Peyer's patch (tissue), 4 donors: ENCODE data around the gene TTLL4. TPM values are rescaled to one million over a fixed set of nuclear protein-coding genes. Genes with fewer than 3 reads are reported as not detected.

ENCODE experiments used
- DNase-seq, 3 donors: peaks; one replicate each; pipeline ENCODE4 v3.0.0-alpha.2; 2017 to 2019
- H3K27ac ChIP-seq, 4 donors: fragments of 200-600 bp; sonication (generic); one replicate each; pipeline ENCODE4 v1.5.1; 2016 to 2019
- H3K27me3 ChIP-seq, 2 donors: fragments of 200-600 bp; sonication (generic); one replicate each; pipeline ENCODE4 v1.5.1; 2019
- H3K36me3 ChIP-seq, 3 donors: fragments of 200-600 bp; sonication (generic); one replicate each; pipeline ENCODE4 v1.5.1; 2016 to 2019
- H3K4me1 ChIP-seq, 4 donors: fragments of 200-600 bp; sonication (generic); one replicate each; pipeline ENCODE4 v1.5.1; 2016 to 2019
- H3K4me3 ChIP-seq, 4 donors: fragments of 200-600 bp; sonication (generic); 1 replicate in 3 of 4; 2 replicates in 1 of 4; pipeline ENCODE4 v1.5.1; 2016 to 2019; ENCODE audit warnings: mild to moderate bottlenecking in 1 of 4
- H3K9me3 ChIP-seq, 4 donors: fragments of 200-600 bp; sonication (generic); one replicate each; pipeline ENCODE4 v1.5.1; 2016 to 2019; ENCODE audit warnings: mild to moderate bottlenecking in 1 of 4
- CTCF ChIP-seq, 6 experiments: fragments of 450-650 bp in 4 of 6; fragments of 200-600 bp in 2 of 6; sonication (generic) in 1 of 6; IDR thresholded peaks; one replicate each; pipeline ENCODE4 v1.5.1; 2017 to 2019; ENCODE audit warnings: antibody characterized with exemption in 6 of 6, mild to moderate bottlenecking in 3 of 6, moderate library complexity in 1 of 6
- POLR2A ChIP-seq, 2 donors: fragments of 450-650 bp; IDR thresholded peaks; one replicate each; pipeline ENCODE4 v1.5.1; 2017; ENCODE audit warnings: antibody characterized with exemption in 2 of 2, mild to moderate bottlenecking in 2 of 2, moderate library complexity in 2 of 2
- total RNA-seq, 4 donors: library from RNA; depleted of rRNA; stranded (reverse); fragments of >200 nt; gene quantifications; one replicate each; pipeline ENCODE4 v1.1.0, GENCODE V29; 2016

Gene TTLL4
- total RNA-seq, 4 donors from 2014 or later: 14.9 to 48.4 (median 45.1) TPM

- H3K9me3 ChIP-seq: no peaks in the 10 kb centered on the region
- no peak overlapping the region for H3K4me3 ChIP-seq
- no peaks in the 10 kb centered on the region for H3K4me1 ChIP-seq
- H3K36me3 ChIP-seq: peaks cover 0 to 30% (median 0%) of the 10 kb centered on the region in 3 donors
- TF ChIP-seq POLR2A (IDR thresholded peaks at IDR 0.05) (no peak), CTCF (IDR thresholded peaks at IDR 0.05) (no peak)
- DNase-seq: no peak
- H3K27me3 ChIP-seq: no peaks in the 10 kb centered on the region
- H3K27ac ChIP-seq: no peak overlapping the region
These were observed 19.4 kb upstream of the TTLL4 start for GRCh38 chr2:218691234-218691633.

- no peaks in the 10 kb centered on the region for H3K27me3 ChIP-seq
- peaks cover 0 to 35% (median 0%) of the 10 kb centered on the region in 3 donors for H3K36me3 ChIP-seq
- H3K27ac ChIP-seq: no peak overlapping the region
- H3K9me3 ChIP-seq: no peaks in the 10 kb centered on the region
- H3K4me1 ChIP-seq: no peaks in the 10 kb centered on the region
- no peak for DNase-seq
- no peak overlapping the region for H3K4me3 ChIP-seq
- no peak for TF ChIP-seq CTCF (IDR thresholded peaks at IDR 0.05)
- TF ChIP-seq POLR2A (IDR thresholded peaks at IDR 0.05): no peak
These were observed 16.1 kb upstream of the TTLL4 start for GRCh38 chr2:218694405-218695145.

- TF ChIP-seq CTCF (IDR thresholded peaks at IDR 0.05) (no peak), POLR2A (IDR thresholded peaks at IDR 0.05) (no peak)
- Histone ChIP-seq H3K36me3 (peaks cover 0 to 14% (median 0%) of the 10 kb centered on the region in 3 donors), H3K4me3 (no peak overlapping the region), H3K27ac (no peak overlapping the region), H3K9me3 (no peaks in the 10 kb centered on the region), H3K27me3 (no peaks in the 10 kb centered on the region), H3K4me1 (no peaks in the 10 kb centered on the region)
- no peak for DNase-seq
These were observed 11.8 kb upstream of the TTLL4 start for GRCh38 chr2:218698885-218699284.

- no peaks in the 10 kb centered on the region for H3K9me3 ChIP-seq
- H3K36me3 ChIP-seq: peaks cover 0 to 12% (median 0%) of the 10 kb centered on the region in 3 donors
- H3K4me1 ChIP-seq: no peaks in the 10 kb centered on the region
- TF ChIP-seq CTCF (IDR thresholded peaks at IDR 0.05): no peak
- TF ChIP-seq POLR2A (IDR thresholded peaks at IDR 0.05): no peak
- DNase-seq: no peak
- H3K27ac ChIP-seq: no peak overlapping the region
- H3K4me3 ChIP-seq: no peak overlapping the region
- no peaks in the 10 kb centered on the region for H3K27me3 ChIP-seq
These were observed 8.8 kb upstream of the TTLL4 start for GRCh38 chr2:218701806-218702205.

GRCh38 chr2:218703341-218703740 lies 7.3 kb upstream of the TTLL4 start:
- H3K4me1 ChIP-seq: no peaks in the 10 kb centered on the region
- no peak for DNase-seq
- no peaks in the 10 kb centered on the region for H3K9me3 ChIP-seq
- no peak overlapping the region for H3K27ac ChIP-seq
- no peak overlapping the region for H3K4me3 ChIP-seq
- H3K27me3 ChIP-seq: no peaks in the 10 kb centered on the region
- peaks cover 0 to 12% (median 0%) of the 10 kb centered on the region in 3 donors for H3K36me3 ChIP-seq
- no peak for TF ChIP-seq CTCF (IDR thresholded peaks at IDR 0.05)
- TF ChIP-seq POLR2A (IDR thresholded peaks at IDR 0.05): no peak
